Testis (tissue), 3 donors: Measurements from ENCODE around the gene IL22RA1. TPM values are rescaled to one million over a fixed set of nuclear protein-coding genes. Genes with fewer than 3 reads are reported as not detected.
A peak's percentile ranks its signal among the peaks of the same experiment; 100 is the strongest.

Source experiments
- DNase-seq: peaks from one replicate; pipeline ENCODE4 v3.0.0-alpha.2; 2019
- H3K27ac ChIP-seq, 2 donors: fragments of 200-600 bp; sonication (generic); one replicate each; pipeline ENCODE4 v1.5.1; 2019
- H3K27me3 ChIP-seq: fragments of 200-600 bp; sonication (generic); one replicate; pipeline ENCODE4 v1.5.1; 2019
- H3K36me3 ChIP-seq: fragments of 200-600 bp; sonication (generic); one replicate; pipeline ENCODE4 v1.5.1; 2017; ENCODE audit warnings: low read depth; ENCODE audit errors: missing control alignments
- H3K4me1 ChIP-seq: fragments of 200-600 bp; sonication (generic); one replicate; pipeline ENCODE4 v1.5.1; 2019
- H3K4me3 ChIP-seq, 2 donors: fragments of 200-600 bp; sonication (generic); one replicate each; pipeline ENCODE4 v1.5.1; 2017 to 2019
- H3K9me3 ChIP-seq: fragments of 200-600 bp; sonication (generic); one replicate; pipeline ENCODE4 v1.5.1; 2017
- POLR2A ChIP-seq: fragments of 450-650 bp; IDR thresholded peaks from one replicate; pipeline ENCODE4 v1.6.1; 2017; ENCODE audit warnings: antibody characterized with exemption, mild to moderate bottlenecking, moderate library complexity
- WGBS, 2 donors: methylation state at CpG; one replicate each; pipeline ENCODE4 v1.1.5; 2018; 5-methylcytosine and 5-hydroxymethylcytosine counted together
- intact Hi-C: fragments of 100-400 bp; cut with DNase I; formaldehyde crosslinking; loops from one replicate; pipeline ENCODE4 v1.15.1; 2023; ENCODE audit warnings: low total_unique reads
- polyA plus RNA-seq: library from polyadenylated mRNA; stranded (reverse); fragments of 350-450 nt; fragmentation: Illumina TruSeq; extraction: RNeasy Lipid Tissue Mini Kit (QIAGEN cat#74804); gene quantifications from one replicate; pipeline ENCODE4 v1.2.3, GENCODE V29; 2014; ENCODE audit warnings: low read depth, low replicate concordance; ENCODE audit not compliant: insufficient read depth
- total RNA-seq, 2 donors: library from RNA; depleted of rRNA; stranded (reverse); fragments of >200 nt; gene quantifications; one replicate each; pipeline ENCODE4 v1.2.3, GENCODE V29; 2016
- TF ChIP-seq, protein P1 (sequence below), 3 experiments: fragments of 450-650 bp in 2 of 3; fragments of 200-600 bp in 1 of 3; sonication (generic) in 1 of 3; IDR thresholded peaks; one replicate each; pipeline ENCODE4 v1.5.1; 2016 to 2019; ENCODE audit warnings: antibody characterized with exemption in 3 of 3, mild to moderate bottlenecking in 2 of 3, moderate library complexity in 1 of 3

Gene IL22RA1
- total and polyA plus RNA-seq, 3 donors from 2014 or later: 0.31 to 0.95 (median 0.93) TPM

DNA sequence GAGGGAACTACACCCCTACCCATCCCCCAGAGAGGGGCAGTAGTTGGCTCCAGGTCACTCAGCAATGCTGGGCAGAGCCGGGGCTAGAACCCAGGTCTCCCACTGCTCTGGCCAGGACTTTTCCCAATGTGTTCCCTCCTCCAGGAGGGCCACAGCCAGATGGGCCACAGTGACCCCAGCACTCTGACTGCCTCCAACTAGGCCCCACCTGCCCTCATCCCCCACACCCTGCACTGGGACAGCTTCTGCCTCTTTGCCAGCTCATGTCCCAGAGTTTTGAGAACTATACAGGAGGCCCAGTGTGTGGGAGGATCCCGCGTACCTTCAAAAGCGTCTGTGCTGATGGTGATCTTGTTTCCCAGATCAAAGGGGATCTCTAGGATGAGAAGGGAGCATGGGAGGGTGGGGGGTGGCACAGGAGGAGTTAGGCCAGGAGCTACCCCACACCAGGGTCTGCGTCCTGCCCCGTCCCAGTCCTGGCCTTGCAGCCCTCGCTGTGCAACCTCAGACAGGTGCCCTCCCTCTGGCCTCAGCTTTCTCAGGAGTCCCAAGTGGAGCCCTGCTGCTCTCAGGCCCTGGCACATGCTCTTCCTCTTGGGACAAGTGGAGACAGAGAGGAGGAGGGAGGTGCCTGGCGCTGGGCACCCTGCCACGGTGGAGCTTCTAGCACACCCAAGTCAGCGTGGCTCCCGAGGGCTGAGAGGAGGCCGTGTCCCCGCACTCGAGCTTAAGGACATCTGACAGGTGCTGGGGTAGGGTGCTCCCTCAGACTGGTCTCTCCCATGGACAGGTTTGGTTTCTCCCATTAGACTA lies 53.0 kb downstream of the IL22RA1 start:
- peaks cover 3% of the 10 kb centered on the region for H3K4me1 ChIP-seq
- DNase-seq: peak; percentile 67
- no peaks in the 10 kb centered on the region for H3K27me3 ChIP-seq
- TF ChIP-seq POLR2A: no peak
- TF ChIP-seq, protein P1, sequence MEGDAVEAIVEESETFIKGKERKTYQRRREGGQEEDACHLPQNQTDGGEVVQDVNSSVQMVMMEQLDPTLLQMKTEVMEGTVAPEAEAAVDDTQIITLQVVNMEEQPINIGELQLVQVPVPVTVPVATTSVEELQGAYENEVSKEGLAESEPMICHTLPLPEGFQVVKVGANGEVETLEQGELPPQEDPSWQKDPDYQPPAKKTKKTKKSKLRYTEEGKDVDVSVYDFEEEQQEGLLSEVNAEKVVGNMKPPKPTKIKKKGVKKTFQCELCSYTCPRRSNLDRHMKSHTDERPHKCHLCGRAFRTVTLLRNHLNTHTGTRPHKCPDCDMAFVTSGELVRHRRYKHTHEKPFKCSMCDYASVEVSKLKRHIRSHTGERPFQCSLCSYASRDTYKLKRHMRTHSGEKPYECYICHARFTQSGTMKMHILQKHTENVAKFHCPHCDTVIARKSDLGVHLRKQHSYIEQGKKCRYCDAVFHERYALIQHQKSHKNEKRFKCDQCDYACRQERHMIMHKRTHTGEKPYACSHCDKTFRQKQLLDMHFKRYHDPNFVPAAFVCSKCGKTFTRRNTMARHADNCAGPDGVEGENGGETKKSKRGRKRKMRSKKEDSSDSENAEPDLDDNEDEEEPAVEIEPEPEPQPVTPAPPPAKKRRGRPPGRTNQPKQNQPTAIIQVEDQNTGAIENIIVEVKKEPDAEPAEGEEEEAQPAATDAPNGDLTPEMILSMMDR (IDR thresholded peaks at IDR 0.05): no peak
- no peak overlapping the region for H3K27ac ChIP-seq
- H3K36me3 ChIP-seq: no peaks in the 10 kb centered on the region
- no peak overlapping the region for H3K4me3 ChIP-seq
- no peaks in the 10 kb centered on the region for H3K9me3 ChIP-seq
- WGBS, 2 donors: 65 to 95% methylated on average over 6 to 14 of the region's 14 CpGs
- intact Hi-C loops: no loop called here

DNA sequence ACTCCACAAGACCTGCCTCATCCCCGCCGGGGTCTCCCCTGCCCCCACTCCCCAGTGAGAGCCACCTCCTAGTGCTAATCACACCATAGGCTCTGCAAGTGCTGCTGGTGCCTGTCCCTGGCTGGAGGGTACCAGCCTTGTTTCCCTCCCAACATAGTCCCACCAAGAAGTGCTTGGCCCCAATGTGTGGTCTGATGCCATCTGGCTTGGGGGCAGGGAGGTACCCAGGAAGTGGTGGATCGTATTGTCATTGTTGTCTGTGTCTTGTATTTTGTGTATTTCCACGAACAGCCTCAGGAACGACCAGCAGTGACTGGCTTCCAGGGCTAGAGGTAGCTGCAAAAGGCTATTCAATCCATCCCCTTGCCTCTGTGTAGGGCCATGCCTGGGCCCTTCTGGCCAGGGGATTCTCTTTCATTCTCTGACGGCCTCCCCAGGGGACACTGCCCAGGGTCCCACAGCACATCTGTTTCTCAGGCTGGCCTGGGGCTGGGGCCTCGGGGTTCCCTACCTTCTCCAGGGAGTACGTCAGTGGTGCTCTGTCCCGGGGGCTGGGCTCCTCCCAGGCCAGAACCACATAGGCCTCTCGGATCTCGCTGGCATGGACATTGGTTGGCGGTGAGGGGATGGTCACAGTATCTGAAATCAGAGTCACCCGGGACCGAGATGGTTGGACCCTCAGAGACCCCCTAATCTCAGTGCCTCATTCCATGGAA lies 53.8 kb downstream of the IL22RA1 start:
- WGBS, 2 donors: 81 to 89% methylated on average over 7 to 14 of the region's 14 CpGs
- Histone ChIP-seq H3K36me3 (no peaks in the 10 kb centered on the region), H3K4me3 (no peak overlapping the region), H3K4me1 (peaks cover 3% of the 10 kb centered on the region), H3K9me3 (no peaks in the 10 kb centered on the region), H3K27me3 (no peaks in the 10 kb centered on the region), H3K27ac (no peak overlapping the region)
- intact Hi-C loops: no loop called here
- no peak for DNase-seq
- no peak for TF ChIP-seq POLR2A
- TF ChIP-seq, protein P1 (IDR thresholded peaks at IDR 0.05): no peak

DNA sequence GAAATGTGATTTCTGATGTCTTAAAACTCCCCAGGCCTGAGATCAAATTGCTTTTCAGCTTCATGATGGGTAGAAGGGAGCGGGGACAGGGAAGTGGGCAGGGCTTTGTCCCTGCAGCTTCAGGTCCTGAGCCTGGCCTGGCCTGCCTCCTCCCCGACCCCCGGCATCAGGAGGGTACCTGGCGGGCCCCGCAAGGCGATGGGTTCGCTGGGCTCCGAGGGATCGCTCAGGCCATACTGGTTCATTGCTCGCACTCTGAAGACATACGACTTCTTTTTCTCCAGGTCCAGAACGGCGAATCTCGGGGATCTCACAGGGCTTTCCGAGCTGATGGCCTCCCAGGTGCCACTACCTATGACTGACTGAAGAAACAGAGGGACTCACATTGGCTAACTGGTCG lies 56.5 kb downstream of the IL22RA1 start:
- TF ChIP-seq POLR2A: no peak
- TF ChIP-seq, protein P1 (IDR thresholded peaks at IDR 0.05): no peak
- WGBS, 2 donors: 93 to 99% methylated on average over 16 of the region's 16 CpGs
- H3K27me3 ChIP-seq: no peaks in the 10 kb centered on the region
- no peaks in the 10 kb centered on the region for H3K9me3 ChIP-seq
- H3K4me3 ChIP-seq: no peak overlapping the region
- no peak overlapping the region for H3K27ac ChIP-seq
- H3K4me1 ChIP-seq: peaks cover 9% of the 10 kb centered on the region
- intact Hi-C loops: no loop called here
- DNase-seq: no peak
- no peaks in the 10 kb centered on the region for H3K36me3 ChIP-seq

- no peak overlapping the region for H3K27ac ChIP-seq
- TF ChIP-seq POLR2A: no peak
- TF ChIP-seq, protein P1 (IDR thresholded peaks at IDR 0.05): no peak
- DNase-seq: no peak
- H3K9me3 ChIP-seq: no peaks in the 10 kb centered on the region
- no peak overlapping the region for H3K4me3 ChIP-seq
- H3K36me3 ChIP-seq: no peaks in the 10 kb centered on the region
- H3K4me1 ChIP-seq: peaks cover 9% of the 10 kb centered on the region
- intact Hi-C loops: no loop called here
- 78 to 79% methylated on average over 3 of the region's 3 CpGs for WGBS, 2 donors
- H3K27me3 ChIP-seq: no peaks in the 10 kb centered on the region
These were observed 57.4 kb downstream of the IL22RA1 start for GRCh38 chr1:24085546-24085945.
